ENCODE data around the gene TBCB. TPM values are rescaled to one million over a fixed set of nuclear protein-coding genes. Genes with fewer than 3 reads are reported as not detected.

The TBCB gene
- total RNA-seq, 4 donors from 2014 or later = 57.4 to 122 (median 96.7) TPM

- Histone ChIP-seq H3K9me3 (no peaks in the 10 kb centered on the region), H3K4me1 (peaks cover 27 to 41% of the 10 kb centered on the region in 2 donors), H3K27me3 (no peaks in the 10 kb centered on the region), H3K27ac (peak overlapping the region in 2 of 4 donors; percentile 38 to 76), H3K36me3 (no peaks in the 10 kb centered on the region), H3K4me3 (no peak overlapping the region)
- intact Hi-C loops (cut with DNase I; ENCODE audit: low total_unique reads) (loop anchor here (5.0 kb wide), 1 partner anchor 41 kb away; no protein-coding TSS in a partner anchor), in situ Hi-C loops (cut with MboI; ENCODE audit: low sequenced_read_pairs in 4 of 4) (no loop called here)
- no peak for ATAC-seq
- DNase-seq = no peak
- TF ChIP-seq CTCF (IDR thresholded peaks at IDR 0.05 in 4 of 5, conservative IDR thresholded peaks at IDR 0.05 in 1 of 5) (no peak), POLR2A (IDR thresholded peaks at IDR 0.05) (no peak)
Measured at GRCh38 chr19:36103040-36103626, 12.1 kb upstream of the TBCB start.

GRCh38 chr19:36103842-36104552 is 11.3 kb upstream of the TBCB start:
- Histone ChIP-seq H3K27me3 (no peaks in the 10 kb centered on the region), H3K4me3 (no peak overlapping the region), H3K27ac (peak overlapping the region in 2 of 4 donors; percentile 38 to 42), H3K36me3 (no peaks in the 10 kb centered on the region), H3K4me1 (peaks cover 27 to 41% of the 10 kb centered on the region in 2 donors), H3K9me3 (no peaks in the 10 kb centered on the region)
- ATAC-seq (no peak), DNase-seq (no peak)
- no peak for TF ChIP-seq CTCF (IDR thresholded peaks at IDR 0.05 in 4 of 5, conservative IDR thresholded peaks at IDR 0.05 in 1 of 5)
- no peak for TF ChIP-seq POLR2A (IDR thresholded peaks at IDR 0.05)
- intact Hi-C loops (cut with DNase I; ENCODE audit: low total_unique reads) = loop anchor here (5.0 kb wide), 1 partner anchor 42 kb away; no protein-coding TSS in a partner anchor
- in situ Hi-C loops (cut with MboI; ENCODE audit: low sequenced_read_pairs in 4 of 4) = no loop called here

GRCh38 chr19:36106441-36106840 is 8.8 kb upstream of the TBCB start:
- intact Hi-C loops (cut with DNase I; ENCODE audit: low total_unique reads) = no loop called here
- H3K27me3 ChIP-seq = no peaks in the 10 kb centered on the region
- in situ Hi-C loops (cut with MboI; ENCODE audit: low sequenced_read_pairs in 4 of 4) = no loop called here
- TF ChIP-seq POLR2A (IDR thresholded peaks at IDR 0.05) (no peak), CTCF (IDR thresholded peaks at IDR 0.05 in 4 of 5, conservative IDR thresholded peaks at IDR 0.05 in 1 of 5) (no peak)
- peak overlapping the region in 1 of 4 donors; percentile 59 for H3K27ac ChIP-seq
- H3K4me3 ChIP-seq = no peak overlapping the region
- H3K4me1 ChIP-seq = peaks cover 7 to 23% of the 10 kb centered on the region in 2 donors
- DNase-seq (no peak), ATAC-seq (no peak)
- H3K9me3 ChIP-seq = no peaks in the 10 kb centered on the region
- H3K36me3 ChIP-seq = peaks cover 0 to 10% of the 10 kb centered on the region in 2 donors

GRCh38 chr19:36106991-36107390 is 8.3 kb upstream of the TBCB start:
- TF ChIP-seq POLR2A (IDR thresholded peaks at IDR 0.05) = no peak
- TF ChIP-seq CTCF (IDR thresholded peaks at IDR 0.05 in 4 of 5, conservative IDR thresholded peaks at IDR 0.05 in 1 of 5) = no peak
- intact Hi-C loops (cut with DNase I; ENCODE audit: low total_unique reads) = no loop called here
- H3K36me3 ChIP-seq = peaks cover 0 to 16% of the 10 kb centered on the region in 2 donors
- in situ Hi-C loops (cut with MboI; ENCODE audit: low sequenced_read_pairs in 4 of 4) = no loop called here
- DNase-seq (no peak), ATAC-seq (no peak)
- no peaks in the 10 kb centered on the region for H3K9me3 ChIP-seq
- H3K4me1 ChIP-seq = peaks cover 2 to 19% of the 10 kb centered on the region in 2 donors
- H3K27me3 ChIP-seq = no peaks in the 10 kb centered on the region
- no peak overlapping the region for H3K27ac ChIP-seq
- H3K4me3 ChIP-seq = no peak overlapping the region
